ENCODE measurements around the gene RAB14. TPM values are rescaled to one million over a fixed set of nuclear protein-coding genes. Genes with fewer than 3 reads are reported as not detected.

RAB14 gene
- total and polyA plus RNA-seq, 10 of the 15 experiments (the other 5 are each of a cell fraction or from before 2014, with no cell fraction given) = 16.7 to 59.9 (median 25.4) TPM

GRCh38 chr9:121204611-121205010 lies 2.9 kb upstream of the RAB14 start (continued):
- no peak for TF ChIP-seq CBX5 (IDR thresholded peaks at IDR 0.05; ENCODE audit: low read depth)
- TF ChIP-seq SREBF1 (IDR thresholded peaks at IDR 0.05; ENCODE audit: low read length) = no peak
- no peak for TF ChIP-seq YY1 (IDR thresholded peaks at IDR 0.05; ENCODE audit: low read depth, low read length)
- TF ChIP-seq NR2C2 (IDR thresholded peaks at IDR 0.05; ENCODE audit: borderline replicate concordance, control insufficient read depth, insufficient read length, low read depth) = no peak
- TF ChIP-seq PRDM15 (CRISPR knock-in tag; IDR thresholded peaks at IDR 0.05) = no peak
- no peak for TF ChIP-seq ETV6 (conservative IDR thresholded peaks at IDR 0.05 in 1 of 2, IDR thresholded peaks at IDR 0.05 in 1 of 2; ENCODE audit: borderline replicate concordance in 1 of 2, low read depth in 1 of 2)

- TF ChIP-seq CUX1 (IDR thresholded peaks at IDR 0.05; ENCODE audit: insufficient replicate concordance, low read depth, low read length) = no peak
- TF ChIP-seq NBN (IDR thresholded peaks at IDR 0.05) = no peak
- TF ChIP-seq NR2C1 (IDR thresholded peaks at IDR 0.05) = no peak
- Histone ChIP-seq H3K9me3 (replicated peaks; ENCODE audit: control insufficient read depth, insufficient read depth, low read length) (no peaks in the 10 kb centered on the region), H3K27me3 (replicated peaks in 1 of 2; ENCODE audit: control insufficient read depth in 2 of 2, insufficient read depth in 2 of 2, low read length in 1 of 2) (no peaks in the 10 kb centered on the region), H3K79me2 (ENCODE audit: control insufficient read depth, insufficient read depth, low read length) (peaks cover 34% of the 10 kb centered on the region), H3K27ac (ENCODE audit: control insufficient read depth, insufficient read depth) (no peak overlapping the region), H4K20me1 (ENCODE audit: control insufficient read depth, insufficient read depth) (0 out of 2 replicates have a peak, but pooled peaks cover 4% of the 10 kb centered on the region), H2AFZ (ENCODE audit: control insufficient read depth, low read depth, low read length) (no peak overlapping the region), H3K4me1 (ENCODE audit: control insufficient read depth, insufficient read depth, low read length) (peaks cover 21% of the 10 kb centered on the region), H3K36me3 (ENCODE audit: control insufficient read depth in 2 of 2, insufficient read depth in 2 of 2, low read length in 1 of 2) (no peaks in the 10 kb centered on the region), H3K4me3 (no peak overlapping the region), H3K4me2 (ENCODE audit: control insufficient read depth, insufficient read depth) (no peak overlapping the region), H3K9ac (ENCODE audit: control insufficient read depth, insufficient read depth, low read length) (no peak overlapping the region)
- FAIRE-seq = no peak
- ChIA-PET RAD21 (ENCODE audit: unreplicated experiment) (no interaction called here), CTCF (interaction anchor here (1.4 to 2.7 kb wide), 2 partner anchors 10 to 223 kb away, joined by 4 to 13 read pairs; no protein-coding TSS in a partner anchor), SMC1A (ENCODE audit: uncharacterized antibody, unreplicated experiment) (interaction anchor here (1.0 to 1.5 kb wide), 3 partner anchors 9 to 82 kb away, joined by 3 to 4 read pairs (median 3); no protein-coding TSS in a partner anchor), POLR2A (interaction anchor here (1.4 kb wide), 1 partner anchor 84 kb away, joined by 4 read pairs; no protein-coding TSS in a partner anchor)
- in situ Hi-C loops (cut with MboI) (no loop called here), intact Hi-C loops (cut with micrococcal nuclease; ENCODE audit: unreplicated experiment) (no loop called here)
- WGBS (ENCODE audit: insufficient coverage, insufficient replicate concordance, low lambda C conversion rate, missing lambda C conversion rate) = 78% methylated on average over 2 of the region's 2 CpGs
- no TSS peak for BruUV-seq (replicated peaks)
- DNase-seq (ENCODE audit: low read depth, low spot score) = no peak
- no peak for ATAC-seq
Observed at GRCh38 chr9:121204121-121204520, 2.5 kb upstream of the RAB14 start.
